IPS DF 4.7 (cell line): ENCODE results near the gene DPP6.

Experiments
- DNase-seq: peaks from one replicate; pipeline ENCODE4 v3.0.0-alpha.2; 2013; ENCODE audit warnings: low spot score; ENCODE audit errors: extremely low read depth

Gene DPP6

DNA sequence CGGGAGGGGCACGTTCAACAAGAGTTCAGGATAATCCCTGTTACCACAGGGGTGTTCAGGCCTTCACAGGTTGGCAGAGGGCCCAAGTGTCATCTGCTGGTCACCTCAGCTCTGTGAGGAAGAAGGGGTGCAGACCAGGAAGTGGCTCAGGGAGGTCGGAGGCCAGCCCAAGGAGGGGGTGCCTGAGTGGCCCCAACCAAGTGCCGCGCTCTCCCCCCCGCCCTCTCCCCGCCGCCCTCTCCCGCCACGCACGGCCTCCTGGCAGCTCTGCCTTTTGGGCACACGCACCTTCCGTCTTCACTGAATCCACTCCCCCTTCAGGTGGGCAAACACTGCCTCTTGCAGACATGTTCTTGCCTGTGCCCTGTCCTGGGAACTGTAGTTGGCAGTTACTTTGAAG lies 705.6 kb downstream of the DPP6 start:
- no peak for DNase-seq

DNA sequence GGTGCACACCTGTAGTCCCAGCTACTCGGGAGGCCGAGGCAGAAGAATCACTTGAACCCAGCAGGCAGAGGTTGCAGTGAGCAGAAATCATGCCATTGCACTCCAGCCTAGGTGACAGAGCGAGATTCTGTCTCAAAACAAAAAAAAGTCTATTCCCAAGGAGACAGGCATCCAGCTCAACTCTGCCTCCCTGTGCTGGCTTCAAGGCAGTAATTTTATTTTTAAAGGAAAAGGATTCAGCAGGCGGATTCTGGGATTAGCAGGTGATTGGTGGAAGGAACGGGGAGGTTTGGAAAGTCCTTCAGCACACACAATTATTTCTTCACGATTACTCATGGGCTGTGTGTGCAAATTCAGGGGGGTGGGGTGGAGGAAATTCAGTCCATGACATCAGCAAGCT lies 707.8 kb downstream of the DPP6 start:
- no peak for DNase-seq

- no peak for DNase-seq
Measured at GRCh38 chr7:154765118-154765517, 712.9 kb downstream of the DPP6 start.

GRCh38 chr7:154767142-154767541 lies 714.9 kb downstream of the DPP6 start:
- DNase-seq: no peak

GRCh38 chr7:154767821-154768415 lies 715.7 kb downstream of the DPP6 start:
- no peak for DNase-seq

- no peak for DNase-seq
Measured at GRCh38 chr7:154769001-154769400, 716.8 kb downstream of the DPP6 start.

- DNase-seq: no peak
Measured at GRCh38 chr7:154769527-154769926, 717.3 kb downstream of the DPP6 start.

DNA sequence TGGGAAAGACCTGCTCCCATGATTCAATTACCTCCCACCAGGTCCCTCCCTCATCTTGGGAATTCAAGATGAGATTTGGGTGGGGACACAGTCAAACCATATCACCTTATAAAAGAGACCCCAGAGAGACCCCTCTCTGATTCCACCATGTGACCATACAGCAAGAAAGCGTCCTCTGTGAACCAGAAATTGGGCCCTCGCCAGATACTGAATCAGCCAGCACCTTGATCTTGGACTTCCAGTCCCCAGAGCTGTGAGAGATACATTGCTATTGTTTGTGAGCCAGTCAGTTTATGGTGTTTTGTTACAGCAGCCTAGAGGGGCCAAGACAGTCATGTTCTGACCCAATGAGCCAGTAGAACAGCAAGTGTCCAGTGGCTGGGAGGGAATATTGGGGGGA lies 718.2 kb downstream of the DPP6 start:
- no peak for DNase-seq

DNA sequence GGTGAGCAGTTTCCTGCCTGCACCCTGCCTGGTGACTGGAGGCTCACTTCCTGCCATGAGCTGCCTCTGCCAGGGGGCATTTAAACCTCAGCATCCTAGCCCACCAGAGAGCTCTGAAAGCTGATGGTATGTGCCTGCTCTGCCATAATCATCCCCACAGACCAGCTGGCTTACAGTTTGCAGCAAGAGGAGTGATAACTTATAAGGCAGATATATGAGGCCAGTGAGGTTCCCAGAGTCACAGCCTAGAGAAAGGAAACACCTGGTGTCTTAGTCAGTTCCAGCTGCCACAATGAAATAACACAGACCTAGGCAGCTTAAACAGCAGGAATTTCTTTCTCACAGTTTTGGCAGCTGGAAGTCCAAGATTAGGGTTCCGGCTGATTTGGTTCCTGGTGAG lies 718.8 kb downstream of the DPP6 start:
- DNase-seq: no peak

DNA sequence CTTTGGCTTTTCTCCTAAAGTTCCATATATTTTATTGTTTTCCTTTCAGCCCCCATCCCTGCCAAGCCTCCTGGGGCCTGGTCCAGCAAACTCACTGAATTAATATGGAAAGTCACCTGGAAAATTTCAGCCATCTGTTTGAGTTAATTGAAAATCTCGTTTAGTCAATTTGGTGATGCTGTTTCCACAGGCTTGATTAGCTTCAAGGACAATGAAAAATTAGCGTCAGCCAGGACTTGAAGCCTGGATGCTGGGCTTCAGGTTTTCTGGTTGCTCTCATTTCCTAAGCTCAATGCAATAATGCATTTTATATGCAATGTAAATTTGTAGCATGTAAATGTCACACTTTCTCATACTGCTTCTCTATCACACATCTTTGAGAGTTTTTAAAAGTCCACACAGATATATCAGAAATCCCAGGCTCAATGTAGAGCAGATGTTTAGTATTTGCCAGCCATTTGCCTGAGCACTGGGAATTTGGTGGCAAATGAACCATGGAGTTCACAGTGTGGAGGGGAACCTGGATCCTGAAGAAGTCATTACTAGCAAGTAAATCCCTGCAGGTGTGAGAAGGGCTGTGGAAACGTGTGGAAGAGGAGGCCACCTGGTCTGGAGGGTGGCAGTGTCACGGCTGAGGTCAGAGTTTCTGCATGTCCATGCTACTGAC lies 722.2 kb downstream of the DPP6 start:
- no peak for DNase-seq

DNA sequence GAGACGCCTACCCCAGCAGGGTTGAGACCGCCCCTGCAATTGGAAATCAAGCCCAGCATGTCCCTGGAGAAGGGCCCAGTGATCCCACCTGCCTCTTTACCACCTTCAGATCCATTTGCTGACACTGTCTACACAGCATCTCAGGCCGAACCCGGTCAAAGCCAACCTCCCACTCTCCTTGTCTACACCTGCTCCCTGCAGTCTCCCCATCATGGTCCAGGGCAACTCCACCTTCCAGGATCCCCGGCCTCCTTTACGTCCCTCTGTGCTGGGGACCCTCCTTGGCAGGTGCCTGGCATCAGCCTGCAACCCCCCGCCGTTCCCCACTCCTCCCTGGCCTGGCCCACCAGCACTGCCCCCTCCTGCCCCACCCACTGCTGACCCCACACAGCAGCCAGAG lies 723.5 kb downstream of the DPP6 start:
- DNase-seq: no peak

GRCh38 chr7:154776350-154776749 lies 724.2 kb downstream of the DPP6 start:
- DNase-seq: no peak

DNA sequence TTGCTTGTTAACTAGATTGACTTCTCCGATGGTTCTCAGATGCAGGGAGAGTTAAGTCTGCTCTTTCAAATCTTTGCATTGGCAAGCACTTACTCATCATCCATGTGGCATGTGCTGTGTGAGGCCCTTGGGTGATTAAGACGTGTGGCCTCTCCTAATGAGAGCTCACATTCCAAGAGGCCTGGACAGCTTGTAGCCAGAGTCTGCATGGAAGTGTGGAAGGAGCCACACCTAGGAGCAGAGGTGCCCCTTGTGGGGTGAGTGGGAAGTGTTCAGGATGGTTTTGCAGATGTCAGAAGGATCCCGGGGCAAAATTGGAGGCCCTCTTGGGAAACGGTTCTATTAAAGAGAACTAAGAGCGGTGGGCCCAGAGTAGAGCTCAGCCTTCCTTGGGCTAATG lies 724.8 kb downstream of the DPP6 start:
- no peak for DNase-seq

- DNase-seq: no peak
Measured at GRCh38 chr7:154777489-154777888, 725.3 kb downstream of the DPP6 start.

- DNase-seq: no peak
Measured at GRCh38 chr7:154777908-154778307, 725.7 kb downstream of the DPP6 start.

DNA sequence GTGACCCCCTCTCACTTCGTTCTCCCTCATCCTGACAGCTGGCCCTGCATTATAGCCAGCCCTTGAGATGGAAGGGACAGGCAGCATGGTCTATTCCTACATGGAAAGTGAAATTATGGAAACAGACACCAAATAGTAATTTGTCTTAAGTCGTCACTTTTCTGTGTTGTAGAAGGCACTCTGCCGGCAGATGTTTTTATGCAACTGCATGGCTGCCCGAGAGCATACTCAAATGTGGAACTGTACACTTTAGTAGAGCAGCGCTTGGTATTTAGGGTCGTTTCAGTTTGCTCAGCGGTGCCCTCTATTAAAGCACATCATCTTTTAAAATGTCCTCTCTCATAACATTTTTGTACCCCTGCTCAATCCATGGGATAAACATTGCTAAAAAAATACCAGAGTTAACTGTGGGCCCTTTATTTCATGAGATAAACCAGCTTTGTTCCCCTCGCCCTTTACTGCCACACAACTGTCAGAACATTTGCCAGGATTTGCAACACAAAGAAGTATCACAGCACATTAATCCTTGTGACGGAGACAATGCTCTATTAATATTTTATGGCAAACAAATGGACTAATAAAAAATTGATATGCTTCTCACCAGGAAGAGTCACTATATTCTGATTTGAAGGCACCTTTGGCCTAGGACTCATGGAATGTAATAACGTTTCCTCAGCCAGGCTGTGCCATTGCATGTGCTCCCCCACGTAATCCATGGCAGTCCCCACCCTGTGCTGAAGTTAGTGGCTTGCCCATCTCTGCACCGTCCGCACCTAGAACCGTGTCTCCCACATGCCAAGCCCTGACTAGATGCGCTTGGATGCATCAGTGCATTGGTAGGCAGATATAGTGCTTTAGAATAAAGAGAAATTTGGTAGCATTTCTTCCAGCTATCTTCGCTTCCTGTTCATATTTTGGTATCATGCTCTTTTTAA lies 729.4 kb downstream of the DPP6 start:
- no peak for DNase-seq

GRCh38 chr7:154783281-154783909 lies 731.2 kb downstream of the DPP6 start:
- no peak for DNase-seq

DNA sequence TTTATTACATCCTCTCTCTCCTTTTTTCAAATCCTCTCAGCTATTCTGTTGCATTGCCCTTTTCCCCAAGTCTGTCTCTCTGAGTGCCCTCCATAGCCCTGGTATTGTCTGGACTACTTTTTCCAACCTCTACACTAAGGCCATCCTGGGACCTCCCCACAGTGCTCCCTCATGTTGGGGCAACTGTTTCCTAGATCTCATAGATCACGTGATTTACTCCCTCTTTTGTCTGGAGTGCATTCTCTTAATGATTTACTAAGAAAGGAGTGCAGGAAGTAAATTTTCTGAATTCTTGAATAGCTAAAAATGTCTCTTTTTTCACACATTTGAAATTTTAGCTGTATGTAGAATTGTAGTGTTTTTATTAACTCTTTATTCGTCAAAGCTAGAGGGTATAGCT lies 733.7 kb downstream of the DPP6 start:
- DNase-seq: no peak

- DNase-seq: no peak
Measured at GRCh38 chr7:154789404-154789803, 737.2 kb downstream of the DPP6 start.

DNA sequence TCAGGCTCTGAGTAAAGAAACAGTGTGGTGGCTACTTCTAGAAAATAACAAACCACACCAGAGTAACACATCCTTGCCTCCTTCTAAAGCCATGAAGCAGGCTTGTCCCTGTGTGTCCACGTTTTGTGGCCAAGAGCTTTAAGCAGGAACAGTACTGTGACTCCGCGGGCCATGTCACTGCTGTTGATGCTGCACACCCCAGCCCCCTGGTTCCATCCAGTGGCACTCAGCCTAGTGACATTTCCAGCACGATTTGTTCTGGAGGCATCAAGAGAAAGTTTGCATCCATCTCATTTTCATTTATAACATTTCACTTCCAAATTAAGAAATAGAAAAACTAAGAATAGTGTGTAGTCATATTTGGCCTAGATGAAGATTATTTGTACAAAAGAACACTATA lies 739.4 kb downstream of the DPP6 start:
- no peak for DNase-seq

GRCh38 chr7:154792436-154793055 lies 740.3 kb downstream of the DPP6 start:
- no peak for DNase-seq
